ENCODE measurements around the gene ADAMTSL4. TPM values are rescaled to one million over a fixed set of nuclear protein-coding genes. Genes with fewer than 3 reads are reported as not detected.

Gene ADAMTSL4
- total RNA-seq, 1 experiment from 2014 or later: 4.3 TPM

- peaks cover 10 to 30% of the 10 kb centered on the region in 2 experiments; a peak in 3 of 4 replicates for H3K4me1 ChIP-seq (ENCODE audit: control insufficient read depth in 1 of 2, insufficient read depth in 2 of 2, low read length in 2 of 2)
- peak overlapping the region; percentile 62 for H3K27ac ChIP-seq (ENCODE audit: low read depth, low read length)
- intact Hi-C loops (cut with micrococcal nuclease): no loop called here
- H3K9ac ChIP-seq (ENCODE audit: low read length): peak overlapping the region; percentile 72
- no peaks in the 10 kb centered on the region for H3K27me3 ChIP-seq (ENCODE audit: insufficient read depth, low read length)
- DNase-seq (ENCODE audit: low read depth, low spot score) (no peak), ATAC-seq (no peak)
- peak overlapping the region; percentile 97 for H3K4me2 ChIP-seq (ENCODE audit: low read length)
- H3K9me3 ChIP-seq (ENCODE audit: control insufficient read depth in 1 of 2, insufficient read depth in 1 of 2, low read depth in 1 of 2, low read length in 2 of 2): no peaks in the 10 kb centered on the region
- no peaks in the 10 kb centered on the region for H3K9me2 ChIP-seq (ENCODE audit: insufficient read depth)
- H4K20me1 ChIP-seq (ENCODE audit: insufficient read depth): no peaks in the 10 kb centered on the region
- BruUV-seq (replicated peaks): no TSS peak
- peak overlapping the region; percentile 63 for H2AFZ ChIP-seq (ENCODE audit: low read depth, low read length, poor library complexity, severe bottlenecking)
- TF ChIP-seq ATF3 (IDR thresholded peaks at IDR 0.05): no peak
- CTCF ChIA-PET: interaction anchor here (0.7 to 4.8 kb wide), 4 partner anchors 11 to 27 kb away, joined by 3 to 35 read pairs (median 6); no protein-coding TSS in a partner anchor
- H3K4me3 ChIP-seq (replicated peaks in 1 of 2; ENCODE audit: low read depth in 1 of 2, low read length in 2 of 2): peak overlapping the region; percentile 44 to 59
- RAD21 ChIA-PET (ENCODE audit: low non-redundant PET in 1 of 2, low total read pairs in 2 of 2, uncharacterized antibody in 2 of 2, unreplicated experiment in 2 of 2): no interaction called here
- POLR2A ChIA-PET: interaction anchor here (1.0 kb wide), 1 partner anchor 15 kb away, joined by 3 read pairs; no protein-coding TSS in a partner anchor
- no peaks in the 10 kb centered on the region for H3K79me2 ChIP-seq (ENCODE audit: insufficient read depth, low read length)
- no peaks in the 10 kb centered on the region for H3K36me3 ChIP-seq (ENCODE audit: control insufficient read depth in 1 of 2, insufficient read depth in 2 of 2, low read length in 2 of 2)
These were observed 930 bp upstream of the ADAMTSL4 start for GRCh38 chr1:150548324-150548631.

GRCh38 chr1:150549496-150550221 lies 451 bp downstream of the ADAMTSL4 start:
- Histone ChIP-seq H3K4me3 (replicated peaks in 1 of 2; ENCODE audit: low read depth in 1 of 2, low read length in 2 of 2) (peak overlapping the region; percentile 22 to 49), H3K4me1 (ENCODE audit: control insufficient read depth in 1 of 2, insufficient read depth in 2 of 2, low read length in 2 of 2) (peaks cover 10 to 30% of the 10 kb centered on the region in 2 experiments; a peak in 3 of 4 replicates), H3K4me2 (ENCODE audit: low read length) (peak overlapping the region; percentile 74), H3K79me2 (ENCODE audit: insufficient read depth, low read length) (no peaks in the 10 kb centered on the region), H3K9ac (ENCODE audit: low read length) (peak overlapping the region; percentile 50), H3K36me3 (ENCODE audit: control insufficient read depth in 1 of 2, insufficient read depth in 2 of 2, low read length in 2 of 2) (no peaks in the 10 kb centered on the region), H3K9me3 (ENCODE audit: control insufficient read depth in 1 of 2, insufficient read depth in 1 of 2, low read depth in 1 of 2, low read length in 2 of 2) (no peaks in the 10 kb centered on the region), H4K20me1 (ENCODE audit: insufficient read depth) (no peaks in the 10 kb centered on the region), H3K9me2 (ENCODE audit: insufficient read depth) (no peaks in the 10 kb centered on the region), H2AFZ (ENCODE audit: low read depth, low read length, poor library complexity, severe bottlenecking) (no peak overlapping the region), H3K27me3 (ENCODE audit: insufficient read depth, low read length) (no peaks in the 10 kb centered on the region), H3K27ac (ENCODE audit: low read depth, low read length) (no peak overlapping the region; the same call in 1 of the 2 replicates)
- ATAC-seq: no peak; the same call in 1 of the 2 replicates
- TF ChIP-seq ZNF274 (IDR thresholded peaks at IDR 0.05; ENCODE audit: low read depth, low read length): no peak
- RAD21 ChIA-PET (ENCODE audit: low non-redundant PET in 1 of 2, low total read pairs in 2 of 2, uncharacterized antibody in 2 of 2, unreplicated experiment in 2 of 2): interaction anchor here in 1 of 2 experiments (0.6 kb wide), 1 partner anchor 55 kb away, joined by 3 read pairs; no protein-coding TSS in a partner anchor
- BruUV-seq (replicated peaks): no TSS peak
- no peak for DNase-seq (ENCODE audit: low read depth, low spot score)
- CTCF ChIA-PET: interaction anchor here (2.1 to 4.8 kb wide), 2 partner anchors 11 to 17 kb away, joined by 8 to 35 read pairs; no protein-coding TSS in a partner anchor
- intact Hi-C loops (cut with micrococcal nuclease): no loop called here
- POLR2A ChIA-PET: interaction anchor here (0.6 kb wide), 1 partner anchor 647 kb away, joined by 3 read pairs; no protein-coding TSS in a partner anchor
